ENCODE results near the gene ESRP2. TPM values are rescaled to one million over a fixed set of nuclear protein-coding genes. Genes with fewer than 3 reads are reported as not detected.

ESRP2 gene
- total and polyA plus RNA-seq, 12 donors, result 0.07 to 1.0 (median 0.44) TPM

GRCh38 chr16:68235108-68235886 is 630 bp downstream of the ESRP2 start:
- ATAC-seq (no peak), DNase-seq (no peak)
- Histone ChIP-seq H3K27ac (peak overlapping the region in 1 of 10 donors; percentile 6), H3K4me1 (peaks cover 9 to 47% (median 30%) of the 10 kb centered on the region in 9 donors), H3K4me3 (peak overlapping the region in 8 of 10 donors; percentile 27 to 67 (median 60)), H3K27me3 (peaks cover 0 to 16% (median 0%) of the 10 kb centered on the region in 7 donors), H3K9me3 (no peaks in the 10 kb centered on the region), H3K36me3 (peaks cover 0 to 12% (median 0%) of the 10 kb centered on the region in 9 donors)
- 54 to 57% methylated on average over 73 of the region's 73 CpGs for WGBS, 2 donors
- TF ChIP-seq CTCF (IDR thresholded peaks at IDR 0.05), result no peak
- intact Hi-C loops (cut with DNase I), result loop anchor here in 3 of 10 donors (10.0 kb wide), 2 partner anchors 150 to 240 kb away; partner anchors contain the start of genes DPEP2 (in 2 of the 3) and NFATC3 (in 1 of the 3)

GRCh38 chr16:68234188-68235107 is 1.5 kb downstream of the ESRP2 start:
- H3K36me3 ChIP-seq, result peaks cover 0 to 19% (median 0%) of the 10 kb centered on the region in 9 donors
- H3K9me3 ChIP-seq, result no peaks in the 10 kb centered on the region
- no peak for DNase-seq
- H3K4me3 ChIP-seq, result no peak overlapping the region
- H3K27ac ChIP-seq, result no peak overlapping the region
- H3K27me3 ChIP-seq, result peaks cover 0 to 16% (median 0%) of the 10 kb centered on the region in 7 donors
- intact Hi-C loops (cut with DNase I), result loop anchor here in 5 of 10 donors (5.0 to 10.0 kb wide), 4 partner anchors 150 to 417 kb away; partner anchors contain the start of genes DPEP2 (in 2 of the 5) and NFATC3 (in 1 of the 5)
- WGBS, 2 donors, result 63 to 65% methylated on average over 13 of the region's 13 CpGs
- ATAC-seq, result no peak
- no peak for TF ChIP-seq CTCF (IDR thresholded peaks at IDR 0.05)
- peaks cover 9 to 40% (median 24%) of the 10 kb centered on the region in 9 donors for H3K4me1 ChIP-seq

GRCh38 chr16:68233835-68234187 is 2.1 kb downstream of the ESRP2 start:
- H3K4me1 ChIP-seq, result peaks cover 12 to 46% (median 29%) of the 10 kb centered on the region in 9 donors
- 80 to 86% methylated on average over 8 of the region's 8 CpGs for WGBS, 2 donors
- TF ChIP-seq CTCF (IDR thresholded peaks at IDR 0.05), result no peak
- H3K36me3 ChIP-seq, result peaks cover 0 to 25% (median 0%) of the 10 kb centered on the region in 9 donors
- no peaks in the 10 kb centered on the region for H3K9me3 ChIP-seq
- no peak for ATAC-seq
- H3K4me3 ChIP-seq, result no peak overlapping the region
- intact Hi-C loops (cut with DNase I), result loop anchor here in 5 of 10 donors (5.0 to 10.0 kb wide), 4 partner anchors 149 to 417 kb away; partner anchors contain the start of genes DPEP2 (in 2 of the 5) and NFATC3 (in 1 of the 5)
- H3K27ac ChIP-seq, result no peak overlapping the region
- H3K27me3 ChIP-seq, result peaks cover 0 to 16% (median 0%) of the 10 kb centered on the region in 7 donors
- DNase-seq, result no peak

Measured in heart right ventricle (tissue), 16 donors.